Fibroblast of lung (primary cell): Measurements from ENCODE around the gene CACYBP.

Source experiments
- EZH2 ChIP-seq: IDR thresholded peaks from 2 replicates; pipeline ENCODE4 v1.5.1; 2012; ENCODE audit warnings: low read length, control low read depth, mild to moderate bottlenecking; ENCODE audit errors: missing control alignments
- TF ChIP-seq, protein P1 (sequence below), 2 donors: IDR thresholded peaks in 1 of 2; conservative IDR thresholded peaks in 1 of 2; 1 replicate in 1 of 2; 2 replicates in 1 of 2; pipeline ENCODE4 v1.5.1; 2011 to 2012; ENCODE audit warnings: low read length in 2 of 2, control low read depth in 1 of 2, inconsistent platforms in 1 of 2, low read depth in 1 of 2, mild to moderate bottlenecking in 1 of 2

GRCh38 chr1:174999216-174999935 lies 371 bp upstream of the CACYBP start:
- TF ChIP-seq, protein P1, sequence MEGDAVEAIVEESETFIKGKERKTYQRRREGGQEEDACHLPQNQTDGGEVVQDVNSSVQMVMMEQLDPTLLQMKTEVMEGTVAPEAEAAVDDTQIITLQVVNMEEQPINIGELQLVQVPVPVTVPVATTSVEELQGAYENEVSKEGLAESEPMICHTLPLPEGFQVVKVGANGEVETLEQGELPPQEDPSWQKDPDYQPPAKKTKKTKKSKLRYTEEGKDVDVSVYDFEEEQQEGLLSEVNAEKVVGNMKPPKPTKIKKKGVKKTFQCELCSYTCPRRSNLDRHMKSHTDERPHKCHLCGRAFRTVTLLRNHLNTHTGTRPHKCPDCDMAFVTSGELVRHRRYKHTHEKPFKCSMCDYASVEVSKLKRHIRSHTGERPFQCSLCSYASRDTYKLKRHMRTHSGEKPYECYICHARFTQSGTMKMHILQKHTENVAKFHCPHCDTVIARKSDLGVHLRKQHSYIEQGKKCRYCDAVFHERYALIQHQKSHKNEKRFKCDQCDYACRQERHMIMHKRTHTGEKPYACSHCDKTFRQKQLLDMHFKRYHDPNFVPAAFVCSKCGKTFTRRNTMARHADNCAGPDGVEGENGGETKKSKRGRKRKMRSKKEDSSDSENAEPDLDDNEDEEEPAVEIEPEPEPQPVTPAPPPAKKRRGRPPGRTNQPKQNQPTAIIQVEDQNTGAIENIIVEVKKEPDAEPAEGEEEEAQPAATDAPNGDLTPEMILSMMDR (conservative IDR thresholded peaks at IDR 0.05 in 1 of 2, IDR thresholded peaks at IDR 0.05 in 1 of 2; ENCODE audit: low read depth in 1 of 2, low read length in 2 of 2), result no peak
- no peak for TF ChIP-seq EZH2
